PC-3 (cell line): ENCODE measurements around the gene UBE2F. TPM values are rescaled to one million over a fixed set of nuclear protein-coding genes. Genes with fewer than 3 reads are reported as not detected.
A peak's percentile ranks its signal among the peaks of the same experiment; 100 is the strongest.

Experiments used
- ATAC-seq: fragments of 200-7000 bp; cut with Tn5 transposase; 2 replicates; pipeline ENCODE4 v1.9.1; 2020; ENCODE audit warnings: mild to moderate bottlenecking, moderate library complexity
- BruUV-seq: library from RNA; stranded (reverse); fragments of 400-500 nt; replicated peaks from 2 replicates; lab custom pipeline; 2021; lab: Mats Ljungman, UMichigan
- CTCF ChIA-PET: fragments of 300-600 bp; sonication (Branson Sonifier 250); formaldehyde crosslinking; loops from one replicate; lab custom pipeline; 2022; ENCODE audit warnings: antibody characterized with exemption; lab: Charles Lee
- POLR2A ChIA-PET: fragments of 300-600 bp; sonication (Branson Sonifier 250); formaldehyde crosslinking; loops from one replicate; lab custom pipeline; 2022; ENCODE audit warnings: antibody characterized with exemption; ENCODE audit not compliant: unreplicated experiment; lab: Charles Lee
- DNase-seq: peaks from one replicate; pipeline ENCODE4 v3.0.0-alpha.2; 2015
- H2AFZ ChIP-seq: fragments of 300-600 bp; sonication (generic); 2 replicates; pipeline ENCODE4 v1.6.0; 2016; ENCODE audit warnings: antibody characterized with exemption, low read length
- H3F3A ChIP-seq: fragments of 300-600 bp; sonication (generic); one replicate; pipeline ENCODE4 v1.6.0; 2017; ENCODE audit warnings: antibody characterized with exemption, low read length, control low read depth, mild to moderate bottlenecking; ENCODE audit not compliant: unreplicated experiment
- H3K27ac ChIP-seq: fragments of 300-600 bp; sonication (generic); 2 replicates; pipeline ENCODE4 v1.5.1; 2016; ENCODE audit warnings: mild to moderate bottlenecking, low read length
- H3K27me3 ChIP-seq: fragments of 300-600 bp; sonication (generic); 2 replicates; pipeline ENCODE4 v1.6.1; 2016; ENCODE audit warnings: low read length, mixed read lengths
- H3K36me3 ChIP-seq: fragments of 300-600 bp; sonication (generic); 2 replicates; pipeline ENCODE4 v1.6.1; 2016; ENCODE audit warnings: low read depth, mixed run types, low read length, mixed read lengths
- H3K4me1 ChIP-seq: fragments of 300-600 bp; sonication (generic); 2 replicates; pipeline ENCODE4 v1.5.1; 2016; ENCODE audit warnings: low read length; ENCODE audit not compliant: insufficient read depth
- H3K4me2 ChIP-seq: fragments of 300-600 bp; sonication (generic); 2 replicates; pipeline ENCODE4 v1.6.0; 2016; ENCODE audit warnings: low read length
- H3K4me3 ChIP-seq: fragments of 300-600 bp; sonication (generic); 2 replicates; pipeline ENCODE4 v1.5.1; 2016; ENCODE audit warnings: mild to moderate bottlenecking, low read length, mixed read lengths
- H3K79me2 ChIP-seq: fragments of 300-600 bp; sonication (generic); 2 replicates; pipeline ENCODE4 v1.6.1; 2017; ENCODE audit warnings: low read length, mixed read lengths
- H3K9ac ChIP-seq: fragments of 300-600 bp; sonication (generic); 2 replicates; pipeline ENCODE4 v1.6.0; 2016; ENCODE audit warnings: mild to moderate bottlenecking, low read length
- H3K9me2 ChIP-seq: fragments of 300-600 bp; sonication (generic); replicated peaks from 2 replicates; pipeline ENCODE4 v1.6.1; 2016; ENCODE audit warnings: mixed run types, low read length, mixed read lengths
- H3K9me3 ChIP-seq: fragments of 300-600 bp; sonication (generic); 2 replicates; pipeline ENCODE4 v1.6.1; 2016; ENCODE audit warnings: low read length, mixed read lengths
- H4K20me1 ChIP-seq: fragments of 300-600 bp; sonication (generic); 2 replicates; pipeline ENCODE4 v1.6.1; 2016; ENCODE audit warnings: low read length, mixed read lengths
- CTCF ChIP-seq: fragments of 300-600 bp; sonication (generic); conservative IDR thresholded peaks from 2 replicates; pipeline ENCODE4 v1.5.1; 2017; ENCODE audit warnings: antibody characterized with exemption, low read depth, mild to moderate bottlenecking, low read length
- EZH2 ChIP-seq: fragments of 300-600 bp; sonication (generic); IDR thresholded peaks from one replicate; pipeline ENCODE4 v1.6.1; 2017; ENCODE audit warnings: antibody characterized with exemption, mild to moderate bottlenecking, low read length; ENCODE audit not compliant: unreplicated experiment
- EZH2phosphoT487 ChIP-seq: fragments of 300-600 bp; sonication (generic); IDR thresholded peaks from 2 replicates; pipeline ENCODE4 v1.6.1; 2018; ENCODE audit warnings: mild to moderate bottlenecking, antibody characterized with exemption, low read length, borderline replicate concordance
- intact Hi-C: fragments of 100-400 bp; cut with micrococcal nuclease; formaldehyde crosslinking; loops from 2 replicates; pipeline ENCODE4 v1.9.0; 2023
- total RNA-seq: library from RNA; depleted of rRNA; stranded (reverse); fragments of >200 nt; gene quantifications from 2 replicates; pipeline ENCODE4 v1.2.3, GENCODE V29; 2014

Gene UBE2F
- total RNA-seq, 1 experiment from 2014 or later: 57.8 TPM

GRCh38 chr2:237922641-237923361 is 44.0 kb upstream of the UBE2F start:
- ATAC-seq: peak; percentile 95
- no peak overlapping the region for H2AFZ ChIP-seq
- no peaks in the 10 kb centered on the region for H3K9me3 ChIP-seq
- H3K27ac ChIP-seq: no peak overlapping the region
- DNase-seq: peak; percentile 79
- TF ChIP-seq CTCF (no peak), EZH2 (no peak), EZH2phosphoT487 (no peak)
- peaks cover 10% of the 10 kb centered on the region; the same call in 1 of the 2 replicates for H3K4me1 ChIP-seq
- intact Hi-C loops: no loop called here
- no peaks in the 10 kb centered on the region for H4K20me1 ChIP-seq
- no peak overlapping the region for H3K4me2 ChIP-seq
- no peaks in the 10 kb centered on the region for H3K79me2 ChIP-seq
- POLR2A ChIA-PET: no interaction called here
- no peak overlapping the region for H3K4me3 ChIP-seq
- no peaks in the 10 kb centered on the region for H3F3A ChIP-seq
- H3K9ac ChIP-seq: no peak overlapping the region
- no TSS peak for BruUV-seq
- H3K9me2 ChIP-seq: no peaks in the 10 kb centered on the region
- CTCF ChIA-PET: no interaction called here
- no peaks in the 10 kb centered on the region for H3K27me3 ChIP-seq
- H3K36me3 ChIP-seq: no peaks in the 10 kb centered on the region

GRCh38 chr2:237923481-237924163 is 43.2 kb upstream of the UBE2F start:
- H3K9me3 ChIP-seq: no peaks in the 10 kb centered on the region
- intact Hi-C loops: no loop called here
- POLR2A ChIA-PET: interaction anchor here (0.6 kb wide), 1 partner anchor 811 kb away, joined by 5 read pairs; no protein-coding TSS in a partner anchor
- H3K27ac ChIP-seq: no peak overlapping the region
- no peaks in the 10 kb centered on the region for H3K9me2 ChIP-seq
- H3K4me2 ChIP-seq: no peak overlapping the region
- peaks cover 10% of the 10 kb centered on the region; the same call in 1 of the 2 replicates for H3K4me1 ChIP-seq
- no TSS peak for BruUV-seq
- H3K27me3 ChIP-seq: no peaks in the 10 kb centered on the region
- H3K36me3 ChIP-seq: no peaks in the 10 kb centered on the region
- DNase-seq: no peak
- no peaks in the 10 kb centered on the region for H3K79me2 ChIP-seq
- H2AFZ ChIP-seq: no peak overlapping the region
- H3K9ac ChIP-seq: no peak overlapping the region
- TF ChIP-seq CTCF (no peak), EZH2phosphoT487 (no peak), EZH2 (no peak)
- CTCF ChIA-PET: no interaction called here
- H4K20me1 ChIP-seq: no peaks in the 10 kb centered on the region
- no peaks in the 10 kb centered on the region for H3F3A ChIP-seq
- H3K4me3 ChIP-seq: no peak overlapping the region
- ATAC-seq: no peak

- no peaks in the 10 kb centered on the region for H3K9me2 ChIP-seq
- H4K20me1 ChIP-seq: no peaks in the 10 kb centered on the region
- no TSS peak for BruUV-seq
- ChIA-PET CTCF (no interaction called here), POLR2A (interaction anchor here (0.6 kb wide), 1 partner anchor 812 kb away, joined by 5 read pairs; no protein-coding TSS in a partner anchor)
- DNase-seq: no peak
- H3K9me3 ChIP-seq: no peaks in the 10 kb centered on the region
- no peak for ATAC-seq
- H3K27me3 ChIP-seq: no peaks in the 10 kb centered on the region
- H3K36me3 ChIP-seq: no peaks in the 10 kb centered on the region
- no peak overlapping the region for H3K4me3 ChIP-seq
- H3K9ac ChIP-seq: no peak overlapping the region
- H3K79me2 ChIP-seq: no peaks in the 10 kb centered on the region
- peaks cover 10% of the 10 kb centered on the region; the same call in 1 of the 2 replicates for H3K4me1 ChIP-seq
- no peak overlapping the region for H2AFZ ChIP-seq
- no peak overlapping the region for H3K27ac ChIP-seq
- no peak for TF ChIP-seq CTCF
- no peak for TF ChIP-seq EZH2phosphoT487
- no peak for TF ChIP-seq EZH2
- H3K4me2 ChIP-seq: no peak overlapping the region
- intact Hi-C loops: no loop called here
- H3F3A ChIP-seq: no peaks in the 10 kb centered on the region
Measured at GRCh38 chr2:237924164-237924534, 42.7 kb upstream of the UBE2F start.
